HG02571 (cell line): ENCODE data around the gene TRPV6.

ENCODE experiments used
- ATAC-seq: cut with Tn5 transposase; IDR thresholded peaks from one replicate; pipeline ENCODE4 v1.9.1; 2021; ENCODE audit warnings: mild to moderate bottlenecking, moderate library complexity; ENCODE audit not compliant: unreplicated experiment

Gene TRPV6

GRCh38 chr7:142908921-142909890 is 23.7 kb upstream of the TRPV6 start:
- ATAC-seq = no peak

- no peak for ATAC-seq
Observed at GRCh38 chr7:142908290-142908689, 22.7 kb upstream of the TRPV6 start.

GRCh38 chr7:142906643-142907042 is 21.1 kb upstream of the TRPV6 start:
- ATAC-seq = no peak

- no peak for ATAC-seq
Observed at GRCh38 chr7:142905759-142906158, 20.2 kb upstream of the TRPV6 start.

GRCh38 chr7:142904128-142904527 is 18.6 kb upstream of the TRPV6 start:
- no peak for ATAC-seq

- ATAC-seq = no peak
Observed at GRCh38 chr7:142901426-142902259, 16.1 kb upstream of the TRPV6 start.

- no peak for ATAC-seq
Observed at GRCh38 chr7:142899661-142900060, 14.1 kb upstream of the TRPV6 start.

GRCh38 chr7:142898377-142899170 is 13.0 kb upstream of the TRPV6 start:
- no peak for ATAC-seq

- no peak for ATAC-seq
Observed at GRCh38 chr7:142897691-142898090, 12.1 kb upstream of the TRPV6 start.

GRCh38 chr7:142896741-142897379 is 11.3 kb upstream of the TRPV6 start:
- no peak for ATAC-seq

- ATAC-seq = no peak
Observed at GRCh38 chr7:142896151-142896550, 10.6 kb upstream of the TRPV6 start.

- no peak for ATAC-seq
Observed at GRCh38 chr7:142894985-142895593, 9.5 kb upstream of the TRPV6 start.

- ATAC-seq = no peak
Observed at GRCh38 chr7:142894112-142894984, 8.8 kb upstream of the TRPV6 start.

GRCh38 chr7:142892951-142893350 is 7.4 kb upstream of the TRPV6 start:
- ATAC-seq = no peak

GRCh38 chr7:142891490-142892082 is 6.0 kb upstream of the TRPV6 start:
- no peak for ATAC-seq

- ATAC-seq = no peak
Observed at GRCh38 chr7:142890874-142891485, 5.4 kb upstream of the TRPV6 start.

- no peak for ATAC-seq
Observed at GRCh38 chr7:142889816-142890215, 4.3 kb upstream of the TRPV6 start.

GRCh38 chr7:142887282-142888015 is 1.9 kb upstream of the TRPV6 start:
- no peak for ATAC-seq
